Aorta (tissue), 5 donors: ENCODE measurements around the gene GRIK5. TPM values are rescaled to one million over a fixed set of nuclear protein-coding genes. Genes with fewer than 3 reads are reported as not detected.

Experiments
- ATAC-seq: fragments of 200-7000 bp; cut with Tn5 transposase; one replicate; pipeline ENCODE4 v1.9.1; 2022; ENCODE audit warnings: moderate library complexity; ENCODE audit not compliant: low FRiP score
- DNase-seq, 2 donors: peaks; one replicate each; pipeline ENCODE4 v3.0.0-alpha.2; 2020
- H3K27ac ChIP-seq, 2 donors: one replicate each; pipeline ENCODE4 v1.5.1; 2013; ENCODE audit warnings: low read length in 2 of 2, mild to moderate bottlenecking in 2 of 2, moderate library complexity in 2 of 2, control low read depth in 1 of 2, inconsistent platforms in 1 of 2, low read depth in 1 of 2
- H3K27me3 ChIP-seq, 2 donors: one replicate each; pipeline ENCODE4 v1.6.1; 2013; ENCODE audit warnings: control low read depth in 1 of 2, low read length in 1 of 2, mild to moderate bottlenecking in 1 of 2, moderate library complexity in 1 of 2; ENCODE audit not compliant: insufficient read depth in 2 of 2, control insufficient read depth in 1 of 2
- H3K36me3 ChIP-seq, 2 donors: one replicate each; pipeline ENCODE4 v1.6.1; 2013; ENCODE audit warnings: control low read depth in 1 of 2, low read length in 1 of 2, mild to moderate bottlenecking in 1 of 2; ENCODE audit not compliant: insufficient read depth in 2 of 2, control insufficient read depth in 1 of 2
- H3K4me1 ChIP-seq, 2 donors: one replicate each; pipeline ENCODE4 v1.6.1; 2013; ENCODE audit warnings: low read length in 2 of 2, control low read depth in 1 of 2, mild to moderate bottlenecking in 1 of 2, moderate library complexity in 1 of 2; ENCODE audit not compliant: insufficient read depth in 2 of 2, control insufficient read depth in 1 of 2
- H3K4me3 ChIP-seq, 2 donors: one replicate each; pipeline ENCODE4 v1.5.1; 2013; ENCODE audit warnings: low read length in 2 of 2, control low read depth in 1 of 2, mild to moderate bottlenecking in 1 of 2
- H3K9me3 ChIP-seq: one replicate; pipeline ENCODE4 v1.6.1; 2013; ENCODE audit warnings: mild to moderate bottlenecking, low read length; ENCODE audit not compliant: control insufficient read depth
- WGBS, 2 donors: extraction: QIAGEN DNeasy Blood & Tissue Kit; methylation state at CpG; one replicate each; pipeline ENCODE4 v1.1.7; 2013; 5-methylcytosine and 5-hydroxymethylcytosine counted together
- intact Hi-C, 2 donors: fragments of 100-400 bp; cut with DNase I; formaldehyde crosslinking; loops; one replicate each; pipeline versions ENCODE4 v1.14.2 to v1.15.0; 2022
- long read RNA-seq, 2 donors: library from polyadenylated mRNA; unstranded; transcript quantifications; one replicate each; pipeline ENCODE4 v2.0.0, GENCODE V29; 2020 to 2021
- polyA plus RNA-seq, 2 donors: library from polyadenylated mRNA; stranded (reverse); fragments of 200-250 nt; gene quantifications; one replicate each; pipeline ENCODE4 v1.2.3, GENCODE V29; 2013
- total RNA-seq, 2 donors: library from RNA; stranded (reverse); fragmentation: NEBNext Ultra II Directional; extraction: Animal tissue kit (Norgen Biotek cat#: 25700); gene quantifications; one replicate each; pipeline ENCODE4 v1.2.1, GENCODE V29; 2021
- donor health status: healthy with polysubstance abuse.
- donor health status: Bipolar disorder and iron deficiency.
- donor health status: DM: no; HTN: no; CAD: no.
- donor health status: DM: no; HTN: no; CAD: no.
- donor health status: DM: yes; HTN: yes; CAD: no.

Gene GRIK5, protein sequence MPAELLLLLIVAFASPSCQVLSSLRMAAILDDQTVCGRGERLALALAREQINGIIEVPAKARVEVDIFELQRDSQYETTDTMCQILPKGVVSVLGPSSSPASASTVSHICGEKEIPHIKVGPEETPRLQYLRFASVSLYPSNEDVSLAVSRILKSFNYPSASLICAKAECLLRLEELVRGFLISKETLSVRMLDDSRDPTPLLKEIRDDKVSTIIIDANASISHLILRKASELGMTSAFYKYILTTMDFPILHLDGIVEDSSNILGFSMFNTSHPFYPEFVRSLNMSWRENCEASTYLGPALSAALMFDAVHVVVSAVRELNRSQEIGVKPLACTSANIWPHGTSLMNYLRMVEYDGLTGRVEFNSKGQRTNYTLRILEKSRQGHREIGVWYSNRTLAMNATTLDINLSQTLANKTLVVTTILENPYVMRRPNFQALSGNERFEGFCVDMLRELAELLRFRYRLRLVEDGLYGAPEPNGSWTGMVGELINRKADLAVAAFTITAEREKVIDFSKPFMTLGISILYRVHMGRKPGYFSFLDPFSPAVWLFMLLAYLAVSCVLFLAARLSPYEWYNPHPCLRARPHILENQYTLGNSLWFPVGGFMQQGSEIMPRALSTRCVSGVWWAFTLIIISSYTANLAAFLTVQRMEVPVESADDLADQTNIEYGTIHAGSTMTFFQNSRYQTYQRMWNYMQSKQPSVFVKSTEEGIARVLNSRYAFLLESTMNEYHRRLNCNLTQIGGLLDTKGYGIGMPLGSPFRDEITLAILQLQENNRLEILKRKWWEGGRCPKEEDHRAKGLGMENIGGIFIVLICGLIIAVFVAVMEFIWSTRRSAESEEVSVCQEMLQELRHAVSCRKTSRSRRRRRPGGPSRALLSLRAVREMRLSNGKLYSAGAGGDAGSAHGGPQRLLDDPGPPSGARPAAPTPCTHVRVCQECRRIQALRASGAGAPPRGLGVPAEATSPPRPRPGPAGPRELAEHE
- 10 to 100 TPM; 20.8 to 24.5 TPM for total RNA-seq
- 10 to 100 TPM in 1 of 2 donors, 1 to 10 TPM in 1; 3.5 to 39.0 TPM for polyA plus RNA-seq
- long read RNA-seq, donor 1, partial matches to known transcripts, result 3 of 8 reads
- long read RNA-seq, donor 1, other reads (novel, unspliced or antisense), result 5 of 8 reads
- long read RNA-seq, donor 2, partial matches to known transcripts, result 2 of 5 reads
- long read RNA-seq, donor 2, other reads (novel, unspliced or antisense), result 1 of 5 reads

DNA sequence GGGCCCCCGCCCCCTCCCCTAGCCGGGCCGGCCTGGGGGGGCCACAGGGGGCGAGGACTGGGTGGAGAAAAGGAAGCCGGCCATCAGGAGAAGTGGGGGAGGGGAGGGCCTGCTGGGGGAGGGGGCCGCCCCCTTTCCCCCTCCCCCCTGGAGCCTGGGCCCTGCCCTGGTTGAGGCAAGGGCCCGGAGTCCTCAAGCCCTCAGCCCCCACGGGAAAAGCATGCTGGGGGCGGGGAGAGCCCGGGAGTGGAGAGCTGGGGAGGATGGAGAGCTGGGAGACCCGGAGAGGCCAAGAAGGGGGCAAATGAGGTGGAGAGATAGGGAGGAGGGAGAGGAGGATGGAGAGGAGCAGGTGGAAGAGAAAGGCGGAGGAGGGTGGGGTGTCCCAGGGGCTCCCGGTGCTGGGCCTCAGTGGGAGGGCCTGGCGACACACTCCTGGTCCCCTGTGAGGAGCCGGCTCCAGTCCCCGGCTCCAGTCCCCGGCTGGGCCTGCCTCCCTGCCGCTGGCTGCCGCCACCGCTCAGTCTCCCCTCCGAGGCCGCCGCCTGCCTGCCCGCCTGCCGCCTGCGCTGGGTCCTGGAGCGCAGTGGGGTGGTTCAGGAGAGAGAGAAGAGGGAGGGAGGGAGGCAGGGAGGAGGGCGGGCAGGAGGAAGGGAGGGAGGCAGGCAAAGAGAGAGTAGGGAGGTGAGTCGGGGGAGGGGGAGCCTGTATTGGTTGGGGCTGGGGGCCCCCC is at the start of gene GRIK5:
Gene GRIK5, minus strand, starts transcription at position 588 of the 733 bp plus-strand sequence. CDS start 4,436 bp downstream, outside the sequence.
- H3K36me3 ChIP-seq, result no peaks in the 10 kb centered on the region
- no peaks in the 10 kb centered on the region for H3K9me3 ChIP-seq
- no peak for DNase-seq
- 1 to 2% methylated on average over 18 to 29 of the region's 29 CpGs for WGBS, 2 donors
- peak within 1 kb of the TSS; percentile 80 to 83 for H3K4me3 ChIP-seq
- no peaks in the 10 kb centered on the region for H3K4me1 ChIP-seq
- intact Hi-C loops, result no loop called here
- H3K27ac ChIP-seq, result no peak within 1 kb of the TSS
- peak; percentile 34 for ATAC-seq
- no peaks in the 10 kb centered on the region for H3K27me3 ChIP-seq

DNA sequence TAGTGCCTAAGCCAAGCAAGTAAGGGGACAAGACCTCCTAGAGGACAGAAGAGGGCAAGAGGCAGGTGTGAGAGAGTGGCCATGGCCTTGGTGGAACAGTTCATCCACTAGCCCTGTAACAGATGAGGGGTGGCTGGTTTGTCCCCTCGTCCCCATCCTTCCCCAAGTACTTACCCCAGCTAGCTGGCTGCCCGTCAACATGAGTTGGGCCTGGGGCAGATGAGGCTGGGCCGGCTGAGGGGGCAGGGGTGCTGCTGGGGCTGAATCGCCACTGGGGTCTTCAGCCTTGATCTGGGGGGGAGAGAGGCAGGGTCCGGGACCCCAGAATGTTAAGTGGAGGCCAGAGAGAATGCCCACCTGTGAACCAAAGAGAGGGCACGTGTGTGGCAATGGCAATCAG is 47.1 kb upstream of the GRIK5 start:
- Histone ChIP-seq H3K9me3 (no peaks in the 10 kb centered on the region), H3K4me1 (no peaks in the 10 kb centered on the region), H3K27ac (no peak overlapping the region), H3K27me3 (no peaks in the 10 kb centered on the region), H3K4me3 (no peak overlapping the region), H3K36me3 (peaks cover 0 to 4% of the 10 kb centered on the region in 2 donors)
- ATAC-seq (no peak), DNase-seq (no peak)
- 89 to 91% methylated on average over 6 of the region's 6 CpGs for WGBS, 2 donors
- intact Hi-C loops, result no loop called here

DNA sequence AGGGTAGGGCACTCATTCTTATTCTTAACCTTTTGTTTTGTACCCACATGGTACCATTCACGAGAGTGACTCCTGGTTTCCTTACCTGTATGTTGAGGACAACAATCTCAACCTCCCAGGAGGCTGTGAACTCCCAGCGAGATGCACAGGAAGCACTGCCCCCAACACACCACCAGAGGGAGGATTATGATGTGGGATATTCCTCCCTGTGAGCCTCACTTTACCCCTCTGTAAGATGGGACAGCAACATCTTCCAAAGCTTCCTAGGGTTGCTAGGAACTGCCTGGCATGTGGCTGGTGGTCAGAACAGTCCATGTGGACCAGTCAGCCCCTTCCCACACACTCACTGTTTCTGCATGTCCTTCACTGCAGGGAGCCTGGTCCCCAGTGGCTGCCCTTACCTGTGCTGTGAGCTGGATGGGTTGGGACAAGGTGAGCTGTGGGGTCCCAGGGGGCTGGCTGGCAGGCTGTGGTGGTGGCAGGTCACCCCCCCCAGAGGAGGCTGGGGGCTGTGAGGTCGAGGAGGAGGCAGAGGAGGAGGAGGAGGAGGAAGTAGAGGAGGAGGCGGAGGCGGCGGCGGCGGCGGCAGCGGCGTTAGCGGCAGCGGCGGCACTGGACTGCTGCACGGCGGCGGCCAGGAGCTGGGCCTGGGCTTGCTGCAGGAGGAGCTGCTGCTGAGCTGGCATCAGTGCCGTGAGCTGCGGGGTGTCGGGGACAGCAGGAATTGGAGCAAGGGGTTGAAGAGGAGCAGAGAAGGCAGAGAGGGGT is 46.5 kb upstream of the GRIK5 start:
- Histone ChIP-seq H3K36me3 (peaks cover 0 to 4% of the 10 kb centered on the region in 2 donors), H3K27ac (no peak overlapping the region), H3K9me3 (no peaks in the 10 kb centered on the region), H3K4me3 (no peak overlapping the region), H3K27me3 (no peaks in the 10 kb centered on the region), H3K4me1 (no peaks in the 10 kb centered on the region)
- no peak for ATAC-seq
- DNase-seq, result no peak
- 92 to 96% methylated on average over 20 of the region's 20 CpGs for WGBS, 2 donors
- intact Hi-C loops, result no loop called here

DNA sequence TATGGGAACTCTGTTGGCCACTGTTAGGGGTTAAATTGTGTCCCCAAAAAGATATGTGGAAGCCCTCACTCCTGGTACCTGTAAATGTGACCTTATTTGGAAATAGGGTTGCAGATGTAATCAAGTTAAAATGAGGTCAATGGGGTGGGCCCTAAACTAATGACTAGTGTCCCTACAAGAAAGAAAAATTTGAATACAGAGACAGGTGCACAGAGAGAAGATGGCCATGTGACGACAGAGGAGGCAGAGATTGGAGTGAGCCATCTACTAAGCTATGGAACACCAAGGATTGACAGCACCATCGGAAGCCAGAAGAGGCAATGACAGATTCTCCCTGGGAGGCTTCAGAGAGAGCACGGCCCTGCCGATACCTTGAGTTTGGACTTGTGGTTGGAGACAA is 45.7 kb upstream of the GRIK5 start:
- no peak for DNase-seq
- H3K9me3 ChIP-seq, result no peaks in the 10 kb centered on the region
- H3K27me3 ChIP-seq, result no peaks in the 10 kb centered on the region
- no peak overlapping the region for H3K27ac ChIP-seq
- intact Hi-C loops, result no loop called here
- no peak for ATAC-seq
- peaks cover 0 to 4% of the 10 kb centered on the region in 2 donors for H3K36me3 ChIP-seq
- 87 to 90% methylated on average over 4 of the region's 4 CpGs for WGBS, 2 donors
- no peak overlapping the region for H3K4me3 ChIP-seq
- no peaks in the 10 kb centered on the region for H3K4me1 ChIP-seq

DNA sequence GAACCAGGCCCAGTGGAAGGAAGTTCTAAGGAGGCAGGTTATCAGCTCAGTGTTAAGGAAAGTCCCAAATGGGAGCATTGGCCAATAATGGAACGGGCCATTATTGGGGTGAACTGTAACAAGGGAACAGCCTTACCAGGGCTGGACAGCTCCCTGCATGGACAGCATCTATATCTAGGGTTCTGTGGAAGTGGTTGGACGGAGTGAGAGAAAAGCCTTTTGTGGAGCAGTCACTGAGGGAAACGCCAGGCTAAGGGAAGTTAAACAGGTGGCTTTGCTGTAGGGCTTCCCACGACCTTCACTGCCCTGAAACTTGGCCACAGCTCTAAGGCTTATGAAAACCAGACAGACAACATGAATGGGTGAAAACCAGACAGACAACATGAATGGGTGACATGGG is 45.2 kb upstream of the GRIK5 start:
- Histone ChIP-seq H3K27me3 (no peaks in the 10 kb centered on the region), H3K36me3 (peaks cover 0 to 4% of the 10 kb centered on the region in 2 donors), H3K4me3 (no peak overlapping the region), H3K27ac (no peak overlapping the region), H3K9me3 (no peaks in the 10 kb centered on the region), H3K4me1 (no peaks in the 10 kb centered on the region)
- intact Hi-C loops, result no loop called here
- ATAC-seq, result no peak
- no peak for DNase-seq
- 39 to 48% methylated on average over 4 of the region's 4 CpGs for WGBS, 2 donors

DNA sequence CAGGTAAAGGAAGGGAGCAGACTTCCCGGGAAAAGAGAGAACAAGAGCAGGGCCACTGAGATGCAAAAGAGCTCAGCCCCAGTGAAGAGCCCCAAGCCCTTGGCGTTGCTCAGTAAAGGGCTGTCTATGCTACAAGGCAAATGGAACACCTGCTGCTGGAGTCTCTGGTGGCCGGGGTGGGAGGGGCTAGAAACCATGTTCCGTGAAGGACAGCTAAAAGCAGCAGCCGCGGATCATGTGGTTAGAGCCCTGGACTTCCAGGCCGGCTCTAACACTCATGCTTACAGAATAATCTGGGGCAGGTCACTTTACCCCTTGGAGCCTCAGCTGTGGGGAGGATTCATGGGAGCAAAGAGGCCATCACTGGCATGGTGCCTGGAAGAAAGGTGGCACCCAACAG is 44.4 kb upstream of the GRIK5 start:
- Histone ChIP-seq H3K27ac (no peak overlapping the region), H3K9me3 (no peaks in the 10 kb centered on the region), H3K36me3 (peaks cover 0 to 4% of the 10 kb centered on the region in 2 donors), H3K4me1 (no peaks in the 10 kb centered on the region), H3K27me3 (no peaks in the 10 kb centered on the region), H3K4me3 (no peak overlapping the region)
- no peak for ATAC-seq
- 36 to 41% methylated on average over 7 of the region's 7 CpGs for WGBS, 2 donors
- DNase-seq, result no peak
- intact Hi-C loops, result no loop called here

DNA sequence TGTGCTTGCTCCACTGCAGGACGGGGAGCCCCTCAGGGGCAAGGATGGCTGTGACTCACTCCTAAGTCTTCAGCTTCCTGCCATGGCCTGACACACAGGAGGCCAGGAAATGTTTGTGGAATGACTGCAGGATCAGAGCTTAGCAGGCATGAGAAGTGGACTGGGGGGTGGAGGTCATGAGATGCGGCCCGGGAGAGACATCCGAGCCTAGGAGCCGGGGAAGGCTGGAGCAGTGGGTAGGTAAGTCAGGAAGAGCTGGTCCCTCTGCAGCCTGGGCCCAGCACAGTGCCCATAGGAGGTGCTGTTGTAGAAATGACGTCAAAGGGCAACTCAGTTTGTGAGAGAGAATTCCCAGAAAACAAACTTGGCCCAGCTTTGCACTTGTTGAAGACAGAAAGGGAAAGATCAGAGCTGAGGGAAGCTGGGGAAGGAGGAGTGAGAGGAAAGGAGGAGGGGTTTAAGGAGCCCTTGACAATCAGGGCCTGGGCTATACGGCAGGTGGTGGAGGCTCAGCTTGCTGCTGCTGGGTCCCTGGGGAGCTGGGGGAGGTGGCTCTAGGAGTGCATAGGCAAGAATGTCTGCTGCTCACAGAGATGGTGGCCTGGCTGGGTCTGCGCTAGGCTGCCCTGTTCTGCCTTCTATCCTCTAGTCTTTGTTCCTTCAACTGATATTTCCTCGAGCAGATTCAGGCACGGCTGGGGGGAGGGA is 43.8 kb upstream of the GRIK5 start:
- 23% methylated on average over 10 of the region's 10 CpGs for WGBS, 2 donors
- ATAC-seq, result peak; percentile 72
- no peaks in the 10 kb centered on the region for H3K27me3 ChIP-seq
- peaks cover 0 to 4% of the 10 kb centered on the region in 2 donors for H3K36me3 ChIP-seq
- H3K4me1 ChIP-seq, result no peaks in the 10 kb centered on the region
- no peak overlapping the region for H3K4me3 ChIP-seq
- intact Hi-C loops, result loop anchor here in 1 of 2 donors (2.0 kb wide), 1 partner anchor 15 kb away; no protein-coding TSS in a partner anchor
- no peaks in the 10 kb centered on the region for H3K9me3 ChIP-seq
- DNase-seq, result peak; percentile 76 to 81
- peak overlapping the region in 1 of 2 donors; percentile 1 for H3K27ac ChIP-seq
